Measurements from ENCODE around the gene CAMK2N2.

- no peak for TF ChIP-seq POLR2AphosphoS5 (IDR thresholded peaks at IDR 0.05)
- TF ChIP-seq CTCF (IDR thresholded peaks at IDR 0.05): no peak
Observed at GRCh38 chr3:184211718-184212117, 49.6 kb downstream of the CAMK2N2 start.

All from transverse colon (tissue), 4 donors.